Measurements from ENCODE around the gene ADARB1.

GRCh38 chr21:45157932-45158331, 83.6 kb downstream of the ADARB1 start:
- TF ChIP-seq CTCF (IDR thresholded peaks at IDR 0.05; ENCODE audit: borderline replicate concordance, extremely low read depth, low read length, poor library complexity, severe bottlenecking), result no peak
- TF ChIP-seq EZH2 (IDR thresholded peaks at IDR 0.05; ENCODE audit: borderline replicate concordance, low read depth, low read length, severe bottlenecking), result no peak
